Ectodermal cell (in vitro differentiated cells): ENCODE measurements around the gene DNAJC12.
"Not testable (repeated sequence)": the region's sequence is repeated elsewhere in the genome, so short reads cannot be mapped to it uniquely, and the experiment has no call there.

ENCODE experiments used
- H3K27ac ChIP-seq: 2 replicates; pipeline ENCODE4 v1.7.0; 2013; ENCODE audit warnings: mild to moderate bottlenecking, low read depth, low read length; ENCODE audit not compliant: insufficient read depth, poor library complexity, severe bottlenecking
- H3K27me3 ChIP-seq: 2 replicates; pipeline ENCODE4 v1.7.0; 2013; ENCODE audit warnings: mild to moderate bottlenecking, low read length; ENCODE audit not compliant: insufficient read depth, control insufficient read depth, poor library complexity, severe bottlenecking
- H3K36me3 ChIP-seq: one replicate; pipeline ENCODE4 v1.7.0; 2013; ENCODE audit warnings: low read length; ENCODE audit not compliant: control insufficient read depth, insufficient read depth
- H3K4me1 ChIP-seq: one replicate; pipeline ENCODE4 v1.7.0; 2013; ENCODE audit warnings: low read length; ENCODE audit not compliant: control insufficient read depth, insufficient read depth
- H3K4me3 ChIP-seq: 2 replicates; pipeline ENCODE4 v1.7.0; 2013; ENCODE audit warnings: low read depth, low read length, control low read depth; ENCODE audit not compliant: insufficient read depth
- H3K9me3 ChIP-seq: 2 replicates; pipeline ENCODE4 v1.7.0; 2013; ENCODE audit warnings: mild to moderate bottlenecking, low read length, moderate library complexity; ENCODE audit not compliant: control insufficient read depth
- WGBS, 2 experiments: methylation state at CpG; one replicate each; pipeline ENCODE4 v1.1.7; 2013; ENCODE audit warnings: missing lambda C conversion rate in 2 of 2; 5-methylcytosine and 5-hydroxymethylcytosine counted together

DNAJC12 gene

GRCh38 chr10:67780759-67781538, 57.0 kb downstream of the DNAJC12 start:
- no peak overlapping the region for H3K27ac ChIP-seq
- no peaks in the 10 kb centered on the region for H3K36me3 ChIP-seq
- WGBS, 2 experiments: 82 to 83% methylated on average over 4 of the region's 4 CpGs

GRCh38 chr10:67780204-67780621, 57.8 kb downstream of the DNAJC12 start:
- not testable (repeated sequence) for H3K27me3 ChIP-seq, H3K4me3 ChIP-seq, H3K27ac ChIP-seq, H3K4me1 ChIP-seq, H3K36me3 ChIP-seq, H3K9me3 ChIP-seq
- 65 to 70% methylated on average over 5 of the region's 5 CpGs for WGBS, 2 experiments

More at GRCh38 chr10:67780759-67781538, 57.0 kb downstream of the DNAJC12 start:
- Histone ChIP-seq H3K27me3 (no peaks in the 10 kb centered on the region), H3K9me3 (no peaks in the 10 kb centered on the region), H3K4me3 (no peak overlapping the region), H3K4me1 (no peaks in the 10 kb centered on the region)

GRCh38 chr10:67779465-67780203, 58.4 kb downstream of the DNAJC12 start:
- WGBS, 2 experiments: 6 to 10% methylated on average over 3 to 4 of the region's 4 CpGs
- H3K4me3 ChIP-seq: no peak overlapping the region
- no peaks in the 10 kb centered on the region for H3K9me3 ChIP-seq
- H3K36me3 ChIP-seq: no peaks in the 10 kb centered on the region
- H3K4me1 ChIP-seq: no peaks in the 10 kb centered on the region
- no peak overlapping the region for H3K27ac ChIP-seq
- H3K27me3 ChIP-seq: no peaks in the 10 kb centered on the region

GRCh38 chr10:67776371-67776770, 61.6 kb downstream of the DNAJC12 start:
- no peaks in the 10 kb centered on the region for H3K4me1 ChIP-seq
- H3K4me3 ChIP-seq: no peak overlapping the region
- H3K27me3 ChIP-seq: no peaks in the 10 kb centered on the region
- H3K9me3 ChIP-seq: no peaks in the 10 kb centered on the region
- H3K36me3 ChIP-seq: no peaks in the 10 kb centered on the region
- WGBS, 2 experiments: 100% methylated on average over 1 of the region's 1 CpG; no CpG with 5 or more reads in 1 of the 2 experiments
- no peak overlapping the region for H3K27ac ChIP-seq

- Histone ChIP-seq H3K4me3 (no peak overlapping the region), H3K27ac (no peak overlapping the region), H3K4me1 (no peaks in the 10 kb centered on the region), H3K36me3 (no peaks in the 10 kb centered on the region), H3K27me3 (no peaks in the 10 kb centered on the region), H3K9me3 (no peaks in the 10 kb centered on the region)
- WGBS, 2 experiments: 84 to 88% methylated on average over 2 of the region's 2 CpGs
Measured at GRCh38 chr10:67775279-67775678, 62.7 kb downstream of the DNAJC12 start.

GRCh38 chr10:67772894-67773511, 65.0 kb downstream of the DNAJC12 start:
- H3K9me3 ChIP-seq: no peaks in the 10 kb centered on the region
- no peaks in the 10 kb centered on the region for H3K4me1 ChIP-seq
- no peak overlapping the region for H3K27ac ChIP-seq
- no peak overlapping the region for H3K4me3 ChIP-seq
- H3K36me3 ChIP-seq: no peaks in the 10 kb centered on the region
- no peaks in the 10 kb centered on the region for H3K27me3 ChIP-seq

- Histone ChIP-seq H3K4me3 (no peak overlapping the region), H3K4me1 (no peaks in the 10 kb centered on the region), H3K9me3 (no peaks in the 10 kb centered on the region), H3K27me3 (no peaks in the 10 kb centered on the region), H3K36me3 (no peaks in the 10 kb centered on the region), H3K27ac (no peak overlapping the region)
- 88 to 94% methylated on average over 1 of the region's 1 CpG for whole genome bisulfite sequencing, 2 experiments
Measured at GRCh38 chr10:67772151-67772550, 65.8 kb downstream of the DNAJC12 start.

GRCh38 chr10:67771200-67771599, 66.8 kb downstream of the DNAJC12 start:
- H3K4me1 ChIP-seq: no peaks in the 10 kb centered on the region
- WGBS, 2 experiments: 87 to 95% methylated on average over 3 of the region's 3 CpGs
- no peak overlapping the region for H3K27ac ChIP-seq
- H3K27me3 ChIP-seq: no peaks in the 10 kb centered on the region
- H3K36me3 ChIP-seq: no peaks in the 10 kb centered on the region
- no peaks in the 10 kb centered on the region for H3K9me3 ChIP-seq
- no peak overlapping the region for H3K4me3 ChIP-seq

- no peak overlapping the region for H3K4me3 ChIP-seq
- no peaks in the 10 kb centered on the region for H3K4me1 ChIP-seq
- no peak overlapping the region for H3K27ac ChIP-seq
- no peaks in the 10 kb centered on the region for H3K9me3 ChIP-seq
- no peaks in the 10 kb centered on the region for H3K27me3 ChIP-seq
- no peaks in the 10 kb centered on the region for H3K36me3 ChIP-seq
Measured at GRCh38 chr10:67770537-67770936, 67.5 kb downstream of the DNAJC12 start.

GRCh38 chr10:67767244-67767643, 70.7 kb downstream of the DNAJC12 start:
- Histone ChIP-seq H3K36me3 (no peaks in the 10 kb centered on the region), H3K27ac (no peak overlapping the region), H3K4me1 (no peaks in the 10 kb centered on the region), H3K4me3 (no peak overlapping the region), H3K27me3 (peaks cover 6% of the 10 kb centered on the region), H3K9me3 (no peaks in the 10 kb centered on the region)
- WGBS, 2 experiments: 93 to 96% methylated on average over 1 to 2 of the region's 2 CpGs
